OCI-LY3 (cell line): ENCODE data around the gene CARHSP1.

Source experiments
- CTCF ChIP-seq: fragments of 200-600, 300-600 bp; sonication (generic); IDR thresholded peaks from 2 replicates; pipeline ENCODE4 v1.5.1; 2014; ENCODE audit warnings: antibody characterized with exemption, low read length, low read depth
- EZH2phosphoT487 ChIP-seq: fragments of 200-600 bp; shearing (Covaris generic); IDR thresholded peaks from 2 replicates; pipeline ENCODE4 v1.6.1; 2018; ENCODE audit warnings: antibody characterized with exemption, mixed run types, low read depth

- no peak for TF ChIP-seq CTCF
- TF ChIP-seq EZH2phosphoT487: no peak
Observed at GRCh38 chr16:8866118-8866883, 2.5 kb downstream of the CARHSP1 start.
